Measurements from ENCODE around the gene BET1. TPM values are rescaled to one million over a fixed set of nuclear protein-coding genes. Genes with fewer than 3 reads are reported as not detected.

BET1 gene
- total and polyA plus RNA-seq, 2 of the 8 experiments (the other 6 are each of a cell fraction or from before 2014, with no cell fraction given), result 20.6 to 31.7 TPM

- Histone ChIP-seq H4K20me1 (replicated peaks in 1 of 2; ENCODE audit: control insufficient read depth in 1 of 2, insufficient read depth in 2 of 2, low read length in 2 of 2) (no peaks in the 10 kb centered on the region), H2BK120ac (replicated peaks; ENCODE audit: low read depth, low read length) (no peak overlapping the region), H3K23me2 (ENCODE audit: low read depth, low read length) (no peaks in the 10 kb centered on the region; the same call in 1 of the 2 replicates), H3K4me3 (ENCODE audit: extremely low read depth in 1 of 4, insufficient read depth in 2 of 4, low read depth in 3 of 4, low read length in 4 of 4) (no peak overlapping the region), H3K79me2 (ENCODE audit: control insufficient read depth in 1 of 2, insufficient read depth in 2 of 2, low read length in 2 of 2) (no peaks in the 10 kb centered on the region), H3K4me2 (ENCODE audit: insufficient read depth in 1 of 2, low read depth in 2 of 2, low read length in 2 of 2) (no peak overlapping the region), H3K56ac (replicated peaks; ENCODE audit: insufficient read length, low read depth, low read length) (no peak overlapping the region), H3K9ac (replicated peaks in 1 of 4; ENCODE audit: extremely low read depth in 1 of 4, low read depth in 3 of 4, low read length in 3 of 4) (no peak overlapping the region), H3K36me3 (ENCODE audit: control insufficient read depth in 2 of 4, insufficient read depth in 4 of 4, low read length in 3 of 4) (no peaks in the 10 kb centered on the region), H2BK15ac (ENCODE audit: low read length) (no peak overlapping the region), H3K4me1 (replicated peaks in 1 of 4; ENCODE audit: control insufficient read depth in 3 of 4, insufficient read depth in 4 of 4, low read length in 3 of 4) (no peaks in the 10 kb centered on the region), H2BK20ac (ENCODE audit: low read length) (no peak overlapping the region), H3K23ac (ENCODE audit: insufficient read length) (no peak overlapping the region), H3K27ac (ENCODE audit: low read depth, low read length) (no peak overlapping the region), H3K4ac (replicated peaks; ENCODE audit: insufficient read length, low read depth, low read length) (no peak overlapping the region), H4K8ac (ENCODE audit: extremely low read depth, insufficient read depth, low read length) (no peak overlapping the region), H3K18ac (ENCODE audit: extremely low read depth, low read length) (no peak overlapping the region), H2BK12ac (ENCODE audit: low read depth, low read length) (no peak overlapping the region), H4K5ac (ENCODE audit: insufficient read length, low read depth, low read length) (no peak overlapping the region), H3K14ac (ENCODE audit: insufficient read length) (no peak overlapping the region), H2AK5ac (ENCODE audit: low read depth, low read length) (no peak overlapping the region), H2BK5ac (ENCODE audit: low read depth, low read length) (no peak overlapping the region), H4K91ac (replicated peaks; ENCODE audit: insufficient read length, low read length) (no peak overlapping the region), H2AFZ (ENCODE audit: low read length) (no peak overlapping the region), H3K9me3 (ENCODE audit: insufficient read depth in 2 of 2, low read depth in 1 of 2, low read length in 1 of 2) (no peaks in the 10 kb centered on the region), H3K79me1 (ENCODE audit: low read depth, low read length) (no peaks in the 10 kb centered on the region), H3K27me3 (replicated peaks in 1 of 4; ENCODE audit: control insufficient read depth in 3 of 4, extremely low read depth in 1 of 4, insufficient read depth in 3 of 4, low read length in 3 of 4) (no peaks in the 10 kb centered on the region)
- 93% methylated on average over 5 of the region's 5 CpGs; no CpG with 5 or more reads in 1 of the 2 experiments for WGBS, 2 experiments (ENCODE audit: extremely low coverage in 1 of 2, insufficient coverage in 1 of 2, insufficient read length in 1 of 2, insufficient replicate concordance in 2 of 2, low coverage in 1 of 2, low lambda C conversion rate in 2 of 2, missing lambda C conversion rate in 1 of 2)
- POLR2A ChIA-PET (ENCODE audit: partially characterized antibody), result no interaction called here
- CTCF ChIA-PET (ENCODE audit: partially characterized antibody), result interaction anchor here (2.4 kb wide), 1 partner anchor 11 kb away, joined by 5 read pairs; no protein-coding TSS in a partner anchor
- no peak for FAIRE-seq
- DNase-seq (ENCODE audit: low read depth in 1 of 2, low spot score in 2 of 2), result no peak
- TF ChIP-seq E2F6 (IDR thresholded peaks at IDR 0.05) (no peak), HDAC2 (IDR thresholded peaks at IDR 0.05; ENCODE audit: borderline replicate concordance in 1 of 2, low read depth in 2 of 2, low read length in 2 of 2) (no peak), KDM4A (IDR thresholded peaks at IDR 0.05; ENCODE audit: low read depth, low read length, severe bottlenecking) (no peak), POLR2AphosphoS5 (IDR thresholded peaks at IDR 0.05; ENCODE audit: low read depth, low read length) (no peak), SRF (IDR thresholded peaks at IDR 0.05; ENCODE audit: low read depth, low read length) (no peak), USF2 (IDR thresholded peaks at IDR 0.05; ENCODE audit: low read length) (no peak), CBX5 (IDR thresholded peaks at IDR 0.05; ENCODE audit: low read depth, low read length) (no peak), HDAC6 (IDR thresholded peaks at IDR 0.05; ENCODE audit: low read depth, low read length) (no peak), SIRT6 (IDR thresholded peaks at IDR 0.05; ENCODE audit: low read length) (no peak)
These were observed 58.2 kb downstream of the BET1 start for GRCh38 chr7:93945756-93946535.
